Neural crest cell (in vitro differentiated cells): Measurements from ENCODE around the gene PI4KA. TPM values are rescaled to one million over a fixed set of nuclear protein-coding genes. Genes with fewer than 3 reads are reported as not detected.
"Not testable (repeated sequence)": the region's sequence is repeated elsewhere in the genome, so short reads cannot be mapped to it uniquely, and the experiment has no call there.

ENCODE experiments used
- DNase-seq: peaks from one replicate; pipeline ENCODE4 v3.0.0; 2021; ENCODE audit warnings: low read depth, mixed read lengths, low spot score
- H3K27ac Mint-ChIP-seq: one replicate; pipeline ENCODE4 v1.8.0; 2021; ENCODE audit warnings: mild to moderate bottlenecking, mixed read lengths; ENCODE audit not compliant: unreplicated experiment
- H3K27me3 Mint-ChIP-seq: 2 replicates; pipeline ENCODE4 v1.8.0; 2021; ENCODE audit warnings: low read depth, mild to moderate bottlenecking, mixed read lengths
- H3K36me3 Mint-ChIP-seq: 2 replicates; pipeline ENCODE4 v1.8.0; 2021; ENCODE audit warnings: low read depth, mild to moderate bottlenecking, mixed read lengths
- H3K4me1 Mint-ChIP-seq: 2 replicates; pipeline ENCODE4 v1.8.0; 2021; ENCODE audit warnings: mixed read lengths
- H3K4me3 Mint-ChIP-seq: one replicate; pipeline ENCODE4 v1.8.0; 2021; ENCODE audit warnings: mild to moderate bottlenecking, mixed read lengths
- H3K9me3 Mint-ChIP-seq: 2 replicates; pipeline ENCODE4 v1.8.0; 2021; ENCODE audit warnings: mixed read lengths
- total RNA-seq: library from RNA; stranded (reverse); gene quantifications from 2 replicates; pipeline ENCODE4 v1.2.1, GENCODE V29; 2021
- TF ChIP-seq, protein P1 (sequence below): fragments of 200-600 bp; sonication (generic); conservative IDR thresholded peaks from 2 replicates; pipeline ENCODE4 v1.5.0; 2021; ENCODE audit warnings: antibody characterized with exemption, mild to moderate bottlenecking

Gene PI4KA
- total RNA-seq, 1 donor from 2014 or later: 85.8 TPM

DNA sequence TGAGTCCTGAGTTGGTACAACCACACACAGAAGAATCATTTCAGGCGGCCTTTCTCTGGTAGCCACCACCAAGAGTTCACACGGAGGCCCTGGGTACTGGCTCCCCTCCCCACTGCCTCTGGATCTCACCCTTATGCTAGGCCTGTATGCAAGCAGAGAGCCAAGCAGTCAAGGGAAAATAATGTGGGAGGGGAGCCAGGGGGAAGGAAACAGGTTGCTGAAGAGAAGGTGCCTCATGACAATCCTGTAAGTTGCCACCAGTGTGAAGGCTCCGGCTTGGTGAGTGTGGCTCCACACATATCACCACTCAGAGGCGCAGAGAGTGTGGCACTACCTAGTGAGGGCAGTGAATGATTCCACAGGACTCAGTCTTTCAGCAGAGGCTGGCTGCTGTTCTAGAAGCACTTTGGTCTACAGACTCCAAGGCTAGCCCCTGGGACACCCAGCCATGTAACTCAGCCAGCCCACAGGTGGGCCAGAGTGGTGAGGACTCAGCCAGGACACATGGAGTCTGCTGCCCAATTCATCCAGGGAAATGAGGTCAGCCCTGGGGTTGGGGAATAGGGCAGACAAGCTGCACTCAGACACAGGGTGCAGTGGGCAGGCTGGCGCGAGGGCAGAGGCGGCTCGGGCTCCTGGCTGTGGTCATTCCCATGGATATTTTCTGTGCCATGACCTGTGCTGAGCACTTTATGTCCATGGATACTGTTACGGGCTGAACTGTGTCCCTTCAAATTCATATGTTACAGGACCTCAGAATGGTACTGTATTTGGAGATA is 133.7 kb downstream of the PI4KA start:
- TF ChIP-seq, protein P1, sequence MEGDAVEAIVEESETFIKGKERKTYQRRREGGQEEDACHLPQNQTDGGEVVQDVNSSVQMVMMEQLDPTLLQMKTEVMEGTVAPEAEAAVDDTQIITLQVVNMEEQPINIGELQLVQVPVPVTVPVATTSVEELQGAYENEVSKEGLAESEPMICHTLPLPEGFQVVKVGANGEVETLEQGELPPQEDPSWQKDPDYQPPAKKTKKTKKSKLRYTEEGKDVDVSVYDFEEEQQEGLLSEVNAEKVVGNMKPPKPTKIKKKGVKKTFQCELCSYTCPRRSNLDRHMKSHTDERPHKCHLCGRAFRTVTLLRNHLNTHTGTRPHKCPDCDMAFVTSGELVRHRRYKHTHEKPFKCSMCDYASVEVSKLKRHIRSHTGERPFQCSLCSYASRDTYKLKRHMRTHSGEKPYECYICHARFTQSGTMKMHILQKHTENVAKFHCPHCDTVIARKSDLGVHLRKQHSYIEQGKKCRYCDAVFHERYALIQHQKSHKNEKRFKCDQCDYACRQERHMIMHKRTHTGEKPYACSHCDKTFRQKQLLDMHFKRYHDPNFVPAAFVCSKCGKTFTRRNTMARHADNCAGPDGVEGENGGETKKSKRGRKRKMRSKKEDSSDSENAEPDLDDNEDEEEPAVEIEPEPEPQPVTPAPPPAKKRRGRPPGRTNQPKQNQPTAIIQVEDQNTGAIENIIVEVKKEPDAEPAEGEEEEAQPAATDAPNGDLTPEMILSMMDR: no peak
- no peak for DNase-seq
- Mint-ChIP-seq H3K4me1 (no peaks in the 10 kb centered on the region), H3K27ac (no peak overlapping the region), H3K36me3 (peaks cover 4% of the 10 kb centered on the region), H3K27me3 (no peaks in the 10 kb centered on the region), H3K9me3 (no peaks in the 10 kb centered on the region), H3K4me3 (no peak overlapping the region)

DNA sequence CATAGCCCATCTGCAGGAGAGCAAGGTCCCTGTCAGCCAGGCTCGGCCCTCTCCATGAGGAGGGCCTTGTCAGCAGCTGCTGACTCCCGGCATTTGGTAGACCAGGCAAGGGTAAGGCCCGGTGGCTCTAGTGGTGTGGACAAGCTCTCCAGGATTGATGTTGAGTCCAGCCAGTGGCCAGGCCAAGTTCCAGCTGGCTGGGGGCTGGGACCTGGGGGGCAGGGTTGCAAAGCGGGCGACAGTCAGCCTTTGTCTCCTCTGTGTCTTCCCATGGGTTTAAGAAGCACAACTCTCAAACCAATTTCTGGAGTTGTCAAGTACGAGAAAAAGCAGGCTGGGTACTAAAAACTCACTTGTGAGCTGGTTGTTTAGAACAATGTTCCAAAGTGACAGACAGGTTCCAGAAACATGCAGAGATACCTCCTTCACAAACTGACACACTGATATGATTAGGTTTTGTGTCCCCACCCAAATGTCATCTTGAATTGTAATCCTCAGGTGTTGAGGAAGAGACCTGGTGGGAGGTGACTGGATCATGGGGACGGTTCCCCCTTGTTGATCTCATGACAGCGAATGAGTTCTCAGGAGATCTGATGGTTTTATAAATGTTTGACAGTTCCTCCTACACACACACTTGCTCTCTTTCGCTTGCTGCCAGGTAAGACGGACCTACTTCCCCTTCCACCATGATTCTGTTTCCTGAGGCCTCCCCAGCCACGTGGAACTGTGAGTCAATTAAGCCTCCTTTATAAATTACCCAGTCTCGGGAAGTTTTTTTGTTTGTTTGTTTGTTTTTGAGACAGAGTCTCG is 137.0 kb downstream of the PI4KA start:
- peak overlapping the region; percentile 62 for H3K27ac Mint-ChIP-seq

DNA sequence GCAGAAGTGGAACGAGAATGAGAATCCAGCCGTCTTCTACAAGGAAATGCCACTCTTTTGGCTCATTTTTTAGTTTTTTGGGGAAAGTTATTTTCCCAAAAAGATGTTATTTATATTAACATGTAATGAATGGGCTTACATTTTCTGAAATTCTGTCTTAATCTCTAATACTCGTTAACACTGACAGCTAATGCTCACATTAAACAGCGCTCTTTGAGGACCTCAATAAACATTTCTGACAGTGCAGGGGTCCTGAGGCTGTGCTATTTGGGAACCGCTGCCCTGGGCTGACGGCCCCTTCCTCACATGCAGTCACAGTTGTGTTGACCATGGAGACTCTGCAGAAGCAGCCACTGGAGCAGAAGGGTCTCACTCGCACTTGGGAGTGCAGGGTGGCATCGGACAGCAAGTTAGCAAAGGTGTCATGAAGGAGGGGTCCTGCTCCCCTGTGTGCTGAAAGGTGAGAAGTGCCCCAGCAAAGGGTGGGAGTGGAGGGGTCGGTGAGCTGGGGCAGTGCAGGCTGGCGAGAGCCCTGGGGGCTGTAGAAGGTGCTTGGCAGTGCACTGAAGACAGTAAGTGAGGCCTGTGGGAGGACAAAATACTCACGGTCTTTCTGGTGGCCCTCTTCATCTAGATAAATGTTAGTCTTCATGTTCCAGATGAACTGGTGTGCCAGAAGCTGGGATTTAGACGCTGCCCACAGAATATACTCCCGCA is 137.8 kb downstream of the PI4KA start:
- Mint-ChIP-seq H3K36me3 (peaks cover 4% of the 10 kb centered on the region), H3K4me3 (no peak overlapping the region), H3K27ac (peak overlapping the region; percentile 78), H3K4me1 (no peaks in the 10 kb centered on the region), H3K9me3 (no peaks in the 10 kb centered on the region), H3K27me3 (no peaks in the 10 kb centered on the region)
- no peak for DNase-seq
- TF ChIP-seq, protein P1: no peak

More for the DNA sequence above, 137.0 kb downstream of the PI4KA start:
- TF ChIP-seq, protein P1: no peak
- H3K4me1 Mint-ChIP-seq: no peaks in the 10 kb centered on the region
- H3K36me3 Mint-ChIP-seq: peaks cover 4% of the 10 kb centered on the region
- H3K9me3 Mint-ChIP-seq: no peaks in the 10 kb centered on the region
- no peaks in the 10 kb centered on the region for H3K27me3 Mint-ChIP-seq
- no peak overlapping the region for H3K4me3 Mint-ChIP-seq
- DNase-seq: no peak

DNA sequence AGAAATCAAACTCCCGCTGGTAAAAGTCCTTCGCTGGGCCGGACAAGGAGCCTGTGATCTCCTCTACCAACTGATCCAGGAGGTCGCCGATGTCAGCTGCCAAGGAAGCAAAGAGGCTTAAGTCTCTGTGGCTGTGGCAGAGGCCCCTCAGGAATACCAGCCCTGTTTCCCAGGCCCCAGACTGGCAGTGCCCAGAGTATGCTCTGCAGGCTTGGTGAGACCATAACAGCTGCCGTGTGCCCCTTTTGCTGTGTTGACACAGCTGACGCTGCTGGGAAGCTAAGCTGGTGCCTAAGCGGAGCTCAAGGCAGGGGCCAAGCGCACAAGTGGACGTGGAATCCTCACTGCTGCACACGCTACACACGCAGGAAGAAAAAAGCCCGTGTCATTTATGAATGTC is 139.9 kb downstream of the PI4KA start:
- H3K9me3 Mint-ChIP-seq, DNase-seq, H3K4me1 Mint-ChIP-seq, H3K4me3 Mint-ChIP-seq, H3K27me3 Mint-ChIP-seq, H3K27ac Mint-ChIP-seq, H3K36me3 Mint-ChIP-seq: not testable (repeated sequence)

DNA sequence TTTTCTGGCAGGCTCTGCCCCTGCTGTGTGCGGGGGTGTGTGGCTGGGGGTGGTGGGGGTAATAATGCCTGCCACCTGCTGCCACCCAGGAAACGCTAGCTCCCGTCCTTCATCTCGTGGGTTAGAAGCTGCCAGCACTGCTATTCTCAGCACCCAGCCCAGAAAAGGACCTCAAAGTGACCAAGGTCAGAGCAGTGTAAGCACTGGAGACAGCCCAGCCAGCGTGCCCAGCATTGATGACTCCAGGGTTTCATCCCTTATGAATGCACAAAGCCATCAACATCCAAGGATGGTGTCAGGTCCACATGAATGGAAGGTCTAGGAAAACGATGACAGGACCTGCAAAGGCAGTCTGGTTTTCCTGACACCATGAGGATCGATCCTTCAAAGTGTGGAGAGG is 140.6 kb downstream of the PI4KA start:
- not testable (repeated sequence) for H3K27me3 Mint-ChIP-seq, DNase-seq, H3K4me3 Mint-ChIP-seq, H3K36me3 Mint-ChIP-seq, H3K4me1 Mint-ChIP-seq, H3K9me3 Mint-ChIP-seq, H3K27ac Mint-ChIP-seq

DNA sequence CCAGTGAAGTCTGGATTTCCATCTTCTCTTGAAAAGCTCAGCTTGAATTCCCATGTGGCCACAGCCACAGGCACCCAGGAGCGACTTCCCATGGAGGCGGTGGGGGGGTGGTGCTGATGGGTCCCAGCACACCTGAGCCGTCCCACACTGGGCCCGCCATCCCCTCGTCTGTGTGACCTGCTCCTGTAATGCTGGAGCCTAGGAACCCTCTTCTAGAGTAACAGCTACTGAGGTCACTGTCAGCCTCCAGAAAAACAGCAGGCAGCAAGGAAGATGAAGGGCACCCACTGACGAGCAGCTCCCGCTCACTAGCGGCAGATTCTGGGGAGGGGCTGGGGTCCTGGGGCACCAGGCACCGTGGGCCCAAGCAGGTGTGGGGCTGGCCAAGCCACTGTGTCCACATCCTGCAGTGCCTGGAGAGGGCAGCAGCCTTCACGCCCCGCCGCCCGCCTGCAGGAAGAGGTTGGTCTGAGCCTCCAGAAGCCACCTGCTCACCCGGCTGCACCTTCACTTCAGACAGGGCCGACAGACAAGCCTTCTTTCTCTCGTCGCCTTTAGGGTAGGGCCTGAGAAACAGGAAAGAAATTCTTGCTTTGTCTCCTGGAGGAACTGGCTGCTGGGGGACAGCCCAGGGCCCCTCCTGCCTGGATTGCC is 141.3 kb downstream of the PI4KA start:
- H3K36me3 Mint-ChIP-seq, H3K27ac Mint-ChIP-seq, H3K27me3 Mint-ChIP-seq, H3K4me3 Mint-ChIP-seq, H3K9me3 Mint-ChIP-seq, DNase-seq, H3K4me1 Mint-ChIP-seq: not testable (repeated sequence)

DNA sequence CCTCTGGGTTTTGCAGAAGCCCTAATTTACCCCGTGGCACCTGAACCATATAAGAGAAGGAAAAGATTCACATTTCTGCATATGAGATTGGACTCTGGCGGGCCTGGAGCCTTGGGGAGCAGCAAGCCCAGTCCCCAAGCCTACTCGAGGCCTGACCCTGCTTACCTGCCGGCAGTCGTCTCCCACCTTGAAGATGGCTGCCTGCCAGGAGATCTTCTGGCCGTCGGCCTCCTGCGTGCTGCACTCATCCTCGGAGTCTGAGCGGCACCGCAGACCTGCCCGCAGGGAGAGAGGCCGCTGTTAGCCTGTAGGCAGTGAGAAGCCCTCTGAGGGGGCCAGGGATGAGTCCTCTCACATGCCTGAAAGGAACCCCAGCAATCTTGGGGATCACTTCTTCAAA is 145.5 kb downstream of the PI4KA start:
- H3K9me3 Mint-ChIP-seq, H3K27me3 Mint-ChIP-seq, H3K4me1 Mint-ChIP-seq, H3K27ac Mint-ChIP-seq, DNase-seq, H3K4me3 Mint-ChIP-seq, H3K36me3 Mint-ChIP-seq: not testable (repeated sequence)

DNA sequence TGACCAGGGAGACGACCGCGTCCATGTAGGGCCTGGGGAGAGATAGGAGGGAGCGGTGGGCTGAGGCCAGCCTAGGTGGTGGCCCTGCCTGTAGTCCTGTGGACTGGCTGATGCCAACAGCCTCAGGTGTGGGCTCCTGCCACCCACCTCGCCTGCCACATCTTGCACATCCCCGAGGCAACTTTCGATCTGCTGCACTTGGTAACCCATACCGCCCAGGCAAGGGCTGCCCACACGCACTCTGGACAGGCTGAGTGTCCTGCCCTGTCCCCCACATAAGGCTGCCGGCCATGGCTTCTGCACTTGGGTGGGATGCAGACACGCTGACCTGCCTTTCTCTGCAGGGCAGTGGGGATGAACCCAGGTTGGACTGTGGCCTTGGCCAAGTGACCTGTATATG is 148.6 kb downstream of the PI4KA start:
- H3K36me3 Mint-ChIP-seq, H3K4me3 Mint-ChIP-seq, H3K27ac Mint-ChIP-seq: not testable (repeated sequence)

DNA sequence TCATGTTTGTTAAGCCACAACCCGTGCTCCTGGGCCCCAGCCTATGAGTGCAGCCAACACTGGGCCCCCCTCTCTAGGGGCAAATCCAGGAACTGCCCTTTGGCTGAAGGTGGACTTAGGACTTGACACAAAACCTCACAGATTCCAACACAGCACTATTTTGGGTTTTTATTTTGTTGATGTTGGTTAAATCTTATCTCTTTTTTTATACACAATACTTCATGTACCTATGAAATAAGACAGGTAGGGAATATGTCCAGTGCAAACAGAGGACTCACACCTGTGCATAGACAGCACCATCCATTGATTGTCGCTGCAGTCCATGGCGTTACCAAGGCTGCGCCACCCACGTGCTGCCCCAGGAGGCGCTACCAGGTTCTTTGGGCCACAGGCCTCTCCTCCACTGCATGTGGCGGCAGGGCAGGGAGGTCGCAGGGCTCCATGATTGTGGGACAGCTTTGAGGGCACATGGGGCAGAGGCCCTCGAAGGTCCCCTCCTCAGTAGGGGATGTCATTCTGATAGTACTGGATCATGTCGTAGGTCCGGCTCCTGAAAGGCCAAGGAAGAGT is 151.0 kb downstream of the PI4KA start:
- peaks cover 27% of the 10 kb centered on the region for H3K27me3 Mint-ChIP-seq
- not testable (repeated sequence) for H3K9me3 Mint-ChIP-seq, H3K4me3 Mint-ChIP-seq, H3K36me3 Mint-ChIP-seq, DNase-seq, H3K27ac Mint-ChIP-seq, H3K4me1 Mint-ChIP-seq

More for the DNA sequence above, 148.6 kb downstream of the PI4KA start:
- peaks cover 10% of the 10 kb centered on the region for H3K27me3 Mint-ChIP-seq
- DNase-seq, H3K4me1 Mint-ChIP-seq, H3K9me3 Mint-ChIP-seq: not testable (repeated sequence)
